ENCODE results near the gene CLDN16. TPM values are rescaled to one million over a fixed set of nuclear protein-coding genes. Genes with fewer than 3 reads are reported as not detected.

Gene CLDN16
- total RNA-seq (not detected), polyA plus RNA-seq (ENCODE audit: insufficient read depth in 1 of 8, insufficient read length in 8 of 8, low replicate concordance in 1 of 8) (under 1 TPM; 0.08 to 0.56 (median 0.09) TPM)
- long read RNA-seq, donor 1: 0 reads
- long read RNA-seq, donor 2: 0 reads
- long read RNA-seq, donor 3: 0 reads
- long read RNA-seq, donor 4: 0 reads
- long read RNA-seq, donor 5: 0 reads
- long read RNA-seq, donor 6: 0 reads
- long read RNA-seq, donor 7: 0 reads
- long read RNA-seq, donor 8: 0 reads
- long read RNA-seq, donor 9: 0 reads
- long read RNA-seq, donor 10: 0 reads
- long read RNA-seq, donor 11: 0 reads

- WGBS (ENCODE audit: insufficient coverage): 60% methylated on average over 10 of the region's 12 CpGs
- H3K9me3 ChIP-seq (replicated peaks; ENCODE audit: control insufficient read depth, low read depth, low read length): no peaks in the 10 kb centered on the region
- H3K36me3 ChIP-seq (ENCODE audit: control insufficient read depth, insufficient read depth, low read length): no peaks in the 10 kb centered on the region
- peak within 1 kb of the TSS; percentile 9 for H3K27ac ChIP-seq (ENCODE audit: low read length)
- DNase-seq: no peak
- H3K4me3 ChIP-seq (ENCODE audit: low read length): no peak within 1 kb of the TSS
- H3K27me3 ChIP-seq (ENCODE audit: control insufficient read depth, insufficient read depth, low read length): no peaks in the 10 kb centered on the region
- H3K4me1 ChIP-seq (ENCODE audit: control insufficient read depth, insufficient read depth, low read length): peaks cover 3% of the 10 kb centered on the region
These were observed at the start of gene CLDN16 for GRCh38 chr3:190387578-190388213. TSS of gene CLDN16 (plus strand) at chr3:190388163. CDS start at chr3:190388330, 167 bp downstream.

- H3K27ac ChIP-seq (ENCODE audit: low read length): no peak overlapping the region
These were observed 49.2 kb upstream of the CLDN16 start for GRCh38 chr3:190338717-190339116.

GRCh38 chr3:190339130-190339529 lies 48.8 kb upstream of the CLDN16 start:
- Histone ChIP-seq H3K4me3 (ENCODE audit: low read length) (no peak overlapping the region), H3K4me1 (ENCODE audit: control insufficient read depth, insufficient read depth, low read length) (no peaks in the 10 kb centered on the region), H3K9me3 (replicated peaks; ENCODE audit: control insufficient read depth, low read depth, low read length) (peaks cover 4% of the 10 kb centered on the region), H3K27ac (ENCODE audit: low read length) (no peak overlapping the region), H3K27me3 (ENCODE audit: control insufficient read depth, insufficient read depth, low read length) (no peaks in the 10 kb centered on the region), H3K36me3 (ENCODE audit: control insufficient read depth, insufficient read depth, low read length) (no peaks in the 10 kb centered on the region)
- DNase-seq: no peak

More at GRCh38 chr3:190338717-190339116, 49.2 kb upstream of the CLDN16 start:
- Histone ChIP-seq H3K36me3 (ENCODE audit: control insufficient read depth, insufficient read depth, low read length) (no peaks in the 10 kb centered on the region), H3K27me3 (ENCODE audit: control insufficient read depth, insufficient read depth, low read length) (no peaks in the 10 kb centered on the region), H3K9me3 (replicated peaks; ENCODE audit: control insufficient read depth, low read depth, low read length) (peaks cover 4% of the 10 kb centered on the region), H3K4me3 (ENCODE audit: low read length) (no peak overlapping the region), H3K4me1 (ENCODE audit: control insufficient read depth, insufficient read depth, low read length) (no peaks in the 10 kb centered on the region)
- no peak for DNase-seq

- Histone ChIP-seq H3K36me3 (ENCODE audit: control insufficient read depth, insufficient read depth, low read length) (no peaks in the 10 kb centered on the region), H3K9me3 (replicated peaks; ENCODE audit: control insufficient read depth, low read depth, low read length) (peaks cover 4% of the 10 kb centered on the region), H3K4me1 (ENCODE audit: control insufficient read depth, insufficient read depth, low read length) (no peaks in the 10 kb centered on the region), H3K27ac (ENCODE audit: low read length) (no peak overlapping the region), H3K27me3 (ENCODE audit: control insufficient read depth, insufficient read depth, low read length) (no peaks in the 10 kb centered on the region), H3K4me3 (ENCODE audit: low read length) (no peak overlapping the region)
- no peak for DNase-seq
- WGBS (ENCODE audit: insufficient coverage): 40% methylated on average over 1 of the region's 2 CpGs
These were observed 47.9 kb upstream of the CLDN16 start for GRCh38 chr3:190340071-190340470.

GRCh38 chr3:190345027-190345821 lies 42.7 kb upstream of the CLDN16 start:
- H3K27ac ChIP-seq (ENCODE audit: low read length): no peak overlapping the region
- H3K4me1 ChIP-seq (ENCODE audit: control insufficient read depth, insufficient read depth, low read length): no peaks in the 10 kb centered on the region
- H3K36me3 ChIP-seq (ENCODE audit: control insufficient read depth, insufficient read depth, low read length): no peaks in the 10 kb centered on the region
- DNase-seq: peak; percentile 11
- H3K9me3 ChIP-seq (replicated peaks; ENCODE audit: control insufficient read depth, low read depth, low read length): peaks cover 4% of the 10 kb centered on the region
- WGBS (ENCODE audit: insufficient coverage): no CpG with 5 or more reads among the region's 4 CpGs
- no peak overlapping the region for H3K4me3 ChIP-seq (ENCODE audit: low read length)
- H3K27me3 ChIP-seq (ENCODE audit: control insufficient read depth, insufficient read depth, low read length): no peaks in the 10 kb centered on the region

- no peak for DNase-seq
- Histone ChIP-seq H3K4me3 (ENCODE audit: low read length) (no peak overlapping the region), H3K36me3 (ENCODE audit: control insufficient read depth, insufficient read depth, low read length) (no peaks in the 10 kb centered on the region), H3K9me3 (replicated peaks; ENCODE audit: control insufficient read depth, low read depth, low read length) (peaks cover 4% of the 10 kb centered on the region), H3K27ac (ENCODE audit: low read length) (no peak overlapping the region), H3K4me1 (ENCODE audit: control insufficient read depth, insufficient read depth, low read length) (no peaks in the 10 kb centered on the region), H3K27me3 (ENCODE audit: control insufficient read depth, insufficient read depth, low read length) (no peaks in the 10 kb centered on the region)
- no CpG with 5 or more reads among the region's 4 CpGs for WGBS (ENCODE audit: insufficient coverage)
These were observed 42.1 kb upstream of the CLDN16 start for GRCh38 chr3:190345878-190346277.

- peaks cover 4% of the 10 kb centered on the region for H3K9me3 ChIP-seq (replicated peaks; ENCODE audit: control insufficient read depth, low read depth, low read length)
- no CpG with 5 or more reads among the region's 2 CpGs for WGBS (ENCODE audit: insufficient coverage)
- H3K4me1 ChIP-seq (ENCODE audit: control insufficient read depth, insufficient read depth, low read length): no peaks in the 10 kb centered on the region
- no peaks in the 10 kb centered on the region for H3K36me3 ChIP-seq (ENCODE audit: control insufficient read depth, insufficient read depth, low read length)
- H3K27me3 ChIP-seq (ENCODE audit: control insufficient read depth, insufficient read depth, low read length): no peaks in the 10 kb centered on the region
- no peak overlapping the region for H3K4me3 ChIP-seq (ENCODE audit: low read length)
- no peak overlapping the region for H3K27ac ChIP-seq (ENCODE audit: low read length)
- DNase-seq: no peak
These were observed 41.4 kb upstream of the CLDN16 start for GRCh38 chr3:190346541-190346940.

- H3K9me3 ChIP-seq (replicated peaks; ENCODE audit: control insufficient read depth, low read depth, low read length): no peaks in the 10 kb centered on the region
- H3K27me3 ChIP-seq (ENCODE audit: control insufficient read depth, insufficient read depth, low read length): no peaks in the 10 kb centered on the region
- H3K27ac ChIP-seq (ENCODE audit: low read length): no peak overlapping the region
- H3K4me3 ChIP-seq (ENCODE audit: low read length): no peak overlapping the region
- H3K4me1 ChIP-seq (ENCODE audit: control insufficient read depth, insufficient read depth, low read length): no peaks in the 10 kb centered on the region
- WGBS (ENCODE audit: insufficient coverage): no CpG with 5 or more reads among the region's 1 CpG
- no peak for DNase-seq
- no peaks in the 10 kb centered on the region for H3K36me3 ChIP-seq (ENCODE audit: control insufficient read depth, insufficient read depth, low read length)
These were observed 35.0 kb upstream of the CLDN16 start for GRCh38 chr3:190352861-190353457.

- no peak for DNase-seq
- no peaks in the 10 kb centered on the region for H3K4me1 ChIP-seq (ENCODE audit: control insufficient read depth, insufficient read depth, low read length)
These were observed 31.7 kb upstream of the CLDN16 start for GRCh38 chr3:190356246-190356645.

GRCh38 chr3:190357468-190357867 lies 30.5 kb upstream of the CLDN16 start:
- no peaks in the 10 kb centered on the region for H3K9me3 ChIP-seq (replicated peaks; ENCODE audit: control insufficient read depth, low read depth, low read length)
- no peaks in the 10 kb centered on the region for H3K36me3 ChIP-seq (ENCODE audit: control insufficient read depth, insufficient read depth, low read length)
- H3K27ac ChIP-seq (ENCODE audit: low read length): no peak overlapping the region
- no peaks in the 10 kb centered on the region for H3K27me3 ChIP-seq (ENCODE audit: control insufficient read depth, insufficient read depth, low read length)
- no CpG with 5 or more reads among the region's 2 CpGs for WGBS (ENCODE audit: insufficient coverage)
- no peak for DNase-seq
- no peaks in the 10 kb centered on the region for H3K4me1 ChIP-seq (ENCODE audit: control insufficient read depth, insufficient read depth, low read length)
- no peak overlapping the region for H3K4me3 ChIP-seq (ENCODE audit: low read length)

More at GRCh38 chr3:190356246-190356645, 31.7 kb upstream of the CLDN16 start:
- H3K4me3 ChIP-seq (ENCODE audit: low read length): no peak overlapping the region
- H3K27ac ChIP-seq (ENCODE audit: low read length): no peak overlapping the region
- no peaks in the 10 kb centered on the region for H3K27me3 ChIP-seq (ENCODE audit: control insufficient read depth, insufficient read depth, low read length)
- H3K36me3 ChIP-seq (ENCODE audit: control insufficient read depth, insufficient read depth, low read length): no peaks in the 10 kb centered on the region
- no peaks in the 10 kb centered on the region for H3K9me3 ChIP-seq (replicated peaks; ENCODE audit: control insufficient read depth, low read depth, low read length)

All from muscle of leg (tissue), 16 donors.